NB4 (cell line): ENCODE results near the gene GLP1R.

Source experiments
- DNase-seq: peaks from one replicate; pipeline ENCODE4 v3.0.0; 2010; ENCODE audit warnings: low read depth
- H3K4me3 ChIP-seq: one replicate; pipeline ENCODE4 v1.5.1; 2011; ENCODE audit warnings: mild to moderate bottlenecking, low read depth, low read length, moderate library complexity
- MYC ChIP-seq: IDR thresholded peaks from 2 replicates; pipeline ENCODE4 v1.6.1; 2011; ENCODE audit warnings: low read depth, low read length
- POLR2A ChIP-seq: IDR thresholded peaks from 2 replicates; pipeline ENCODE4 v1.6.1; 2011; ENCODE audit warnings: mild to moderate bottlenecking; ENCODE audit not compliant: insufficient read length; ENCODE audit errors: extremely low read depth
- TF ChIP-seq, protein P1 (sequence below): IDR thresholded peaks from one replicate; pipeline ENCODE4 v1.5.1; 2012; ENCODE audit warnings: low read depth, low read length
- TF ChIP-seq, protein P2 (sequence below): IDR thresholded peaks from 2 replicates; pipeline ENCODE4 v1.6.1; 2011; ENCODE audit warnings: low read depth, low read length

GLP1R gene

GRCh38 chr6:39008737-39009136 is 39.8 kb upstream of the GLP1R start:
- TF ChIP-seq, protein P1, sequence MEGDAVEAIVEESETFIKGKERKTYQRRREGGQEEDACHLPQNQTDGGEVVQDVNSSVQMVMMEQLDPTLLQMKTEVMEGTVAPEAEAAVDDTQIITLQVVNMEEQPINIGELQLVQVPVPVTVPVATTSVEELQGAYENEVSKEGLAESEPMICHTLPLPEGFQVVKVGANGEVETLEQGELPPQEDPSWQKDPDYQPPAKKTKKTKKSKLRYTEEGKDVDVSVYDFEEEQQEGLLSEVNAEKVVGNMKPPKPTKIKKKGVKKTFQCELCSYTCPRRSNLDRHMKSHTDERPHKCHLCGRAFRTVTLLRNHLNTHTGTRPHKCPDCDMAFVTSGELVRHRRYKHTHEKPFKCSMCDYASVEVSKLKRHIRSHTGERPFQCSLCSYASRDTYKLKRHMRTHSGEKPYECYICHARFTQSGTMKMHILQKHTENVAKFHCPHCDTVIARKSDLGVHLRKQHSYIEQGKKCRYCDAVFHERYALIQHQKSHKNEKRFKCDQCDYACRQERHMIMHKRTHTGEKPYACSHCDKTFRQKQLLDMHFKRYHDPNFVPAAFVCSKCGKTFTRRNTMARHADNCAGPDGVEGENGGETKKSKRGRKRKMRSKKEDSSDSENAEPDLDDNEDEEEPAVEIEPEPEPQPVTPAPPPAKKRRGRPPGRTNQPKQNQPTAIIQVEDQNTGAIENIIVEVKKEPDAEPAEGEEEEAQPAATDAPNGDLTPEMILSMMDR, result no peak
- TF ChIP-seq POLR2A, result no peak
- TF ChIP-seq MYC, result no peak
- TF ChIP-seq, protein P2, sequence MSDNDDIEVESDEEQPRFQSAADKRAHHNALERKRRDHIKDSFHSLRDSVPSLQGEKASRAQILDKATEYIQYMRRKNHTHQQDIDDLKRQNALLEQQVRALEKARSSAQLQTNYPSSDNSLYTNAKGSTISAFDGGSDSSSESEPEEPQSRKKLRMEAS, result no peak
- H3K4me3 ChIP-seq, result no peak overlapping the region
- DNase-seq, result no peak

- TF ChIP-seq, protein P1, result no peak
- TF ChIP-seq MYC (no peak), POLR2A (no peak)
- TF ChIP-seq, protein P2, result no peak
- no peak for DNase-seq
- H3K4me3 ChIP-seq, result no peak overlapping the region
Observed at GRCh38 chr6:39009476-39009875, 39.1 kb upstream of the GLP1R start.

- no peak overlapping the region for H3K4me3 ChIP-seq
- TF ChIP-seq, protein P2, result no peak
- TF ChIP-seq MYC (no peak), POLR2A (no peak)
- TF ChIP-seq, protein P1, result no peak
- DNase-seq, result no peak
Observed at GRCh38 chr6:39016839-39017546, 31.6 kb upstream of the GLP1R start.

- no peak overlapping the region for H3K4me3 ChIP-seq
- TF ChIP-seq MYC, result no peak
- TF ChIP-seq, protein P2, result no peak
- TF ChIP-seq POLR2A, result no peak
- TF ChIP-seq, protein P1, result no peak
- no peak for DNase-seq
Observed at GRCh38 chr6:39017547-39017880, 31.1 kb upstream of the GLP1R start.

- TF ChIP-seq, protein P1, result no peak
- TF ChIP-seq, protein P2, result no peak
- TF ChIP-seq MYC, result no peak
- no peak for TF ChIP-seq POLR2A
- DNase-seq, result no peak
- H3K4me3 ChIP-seq, result no peak overlapping the region
Observed at GRCh38 chr6:39018103-39018502, 30.5 kb upstream of the GLP1R start.

DNA sequence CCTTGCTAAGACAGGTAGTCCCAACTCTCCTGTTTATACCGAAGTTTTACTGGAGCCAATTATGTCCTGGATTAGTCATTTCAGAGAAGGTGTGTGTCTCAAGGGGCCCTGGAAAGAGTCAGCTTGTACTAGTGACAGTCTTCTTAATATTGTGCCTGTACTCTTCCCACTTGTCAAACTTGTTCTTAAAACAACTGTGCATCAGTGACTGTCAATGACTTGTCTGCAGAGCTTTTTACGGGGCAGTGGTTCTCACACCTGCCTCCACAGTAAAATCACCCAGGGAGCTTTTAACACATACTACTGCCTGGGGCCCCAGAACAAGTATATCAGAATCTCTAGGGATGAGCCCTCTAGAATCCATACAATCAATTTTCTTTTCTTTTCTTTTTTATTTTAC is 28.4 kb upstream of the GLP1R start:
- TF ChIP-seq POLR2A (no peak), MYC (no peak)
- TF ChIP-seq, protein P1, result no peak
- TF ChIP-seq, protein P2, result no peak
- no peak for DNase-seq
- H3K4me3 ChIP-seq, result no peak overlapping the region
